GM18951 (cell line): ENCODE results near the gene MEX3B.
"Not testable (repeated sequence)": the region's sequence is repeated elsewhere in the genome, so short reads cannot be mapped to it uniquely, and the experiment has no call there.

Source experiments
- POLR2A ChIP-seq: IDR thresholded peaks from 4 replicates; pipeline ENCODE4 v1.6.1; 2011; ENCODE audit warnings: mild to moderate bottlenecking; ENCODE audit not compliant: insufficient read length, insufficient read depth; ENCODE audit errors: extremely low read depth
- in situ Hi-C: fragments of 300-500 bp; cut with MboI; formaldehyde crosslinking; loops from one replicate; pipeline ENCODE4 v1.12.0; 2022; ENCODE audit warnings: low sequenced_read_pairs, mixed read lengths, inconsistent platforms; ENCODE audit not compliant: unreplicated experiment

MEX3B gene

GRCh38 chr15:82044373-82045178, 1.2 kb downstream of the MEX3B start:
- TF ChIP-seq POLR2A, result no peak
- in situ Hi-C loops, result no loop called here

GRCh38 chr15:82043796-82044372, 1.9 kb downstream of the MEX3B start:
- TF ChIP-seq POLR2A, result no peak
- in situ Hi-C loops, result no loop called here

GRCh38 chr15:82043130-82043673, 2.6 kb downstream of the MEX3B start:
- in situ Hi-C loops, result no loop called here
- no peak for TF ChIP-seq POLR2A

- TF ChIP-seq POLR2A, result no peak
- in situ Hi-C loops, result no loop called here
Observed at GRCh38 chr15:82040862-82041261, 5.0 kb downstream of the MEX3B start.

- in situ Hi-C loops, result no loop called here
- no peak for TF ChIP-seq POLR2A
Observed at GRCh38 chr15:82040390-82040789, 5.4 kb downstream of the MEX3B start.

GRCh38 chr15:82039871-82040270, 5.9 kb downstream of the MEX3B start:
- TF ChIP-seq POLR2A, result no peak
- in situ Hi-C loops, result no loop called here

GRCh38 chr15:82036461-82036860, 9.4 kb downstream of the MEX3B start:
- TF ChIP-seq POLR2A, result no peak
- in situ Hi-C loops, result no loop called here

GRCh38 chr15:82031871-82032270, 13.9 kb downstream of the MEX3B start:
- TF ChIP-seq POLR2A, result no peak
- in situ Hi-C loops, result no loop called here

- TF ChIP-seq POLR2A, result no peak
- in situ Hi-C loops, result no loop called here
Observed at GRCh38 chr15:82030176-82030575, 15.6 kb downstream of the MEX3B start.

- in situ Hi-C loops, result not testable (repeated sequence)
Observed at GRCh38 chr15:82028163-82028562, 17.7 kb downstream of the MEX3B start.

- TF ChIP-seq POLR2A, result no peak
- in situ Hi-C loops, result no loop called here
Observed at GRCh38 chr15:82021992-82022391, 23.8 kb downstream of the MEX3B start.

- in situ Hi-C loops, result no loop called here
Observed at GRCh38 chr15:82020625-82021394, 25.0 kb downstream of the MEX3B start.

GRCh38 chr15:82018201-82018600, 27.6 kb downstream of the MEX3B start:
- TF ChIP-seq POLR2A, result no peak
- in situ Hi-C loops, result no loop called here

More at GRCh38 chr15:82020625-82021394, 25.0 kb downstream of the MEX3B start:
- no peak for TF ChIP-seq POLR2A

- no peak for TF ChIP-seq POLR2A
- in situ Hi-C loops, result no loop called here
Observed at GRCh38 chr15:82017656-82018055, 28.2 kb downstream of the MEX3B start.

- in situ Hi-C loops, result no loop called here
- TF ChIP-seq POLR2A, result no peak
Observed at GRCh38 chr15:82014989-82015388, 30.8 kb downstream of the MEX3B start.
